ENCODE data around the gene DOCK1.

Gene DOCK1

GRCh38 chr10:127463548-127463947, 558.3 kb downstream of the DOCK1 start:
- no peaks in the 10 kb centered on the region for H3K36me3 ChIP-seq (ENCODE audit: insufficient read depth)
- no peaks in the 10 kb centered on the region for H4K20me1 ChIP-seq (ENCODE audit: insufficient read depth)
- no peak overlapping the region for H3K27ac ChIP-seq
- H3K27me3 ChIP-seq (ENCODE audit: insufficient read depth, low read depth) = no peaks in the 10 kb centered on the region
- no peak overlapping the region for H3K9ac ChIP-seq
- no peak overlapping the region for H3K4me3 ChIP-seq (IDR thresholded peaks at IDR 0.05; ENCODE audit: insufficient read depth, low read depth, low read length)
- H3K4me2 ChIP-seq = no peak overlapping the region
- no peaks in the 10 kb centered on the region for H3K79me2 ChIP-seq (ENCODE audit: insufficient read depth, low read depth)
- H3K4me1 ChIP-seq (ENCODE audit: low read depth, poor library complexity, severe bottlenecking) = no peaks in the 10 kb centered on the region
- H2AFZ ChIP-seq (ENCODE audit: low read depth) = no peak overlapping the region
- TF ChIP-seq CTCF (conservative IDR thresholded peaks at IDR 0.05; ENCODE audit: low read depth, low read length) = no peak

GRCh38 chr10:127464561-127464960, 559.3 kb downstream of the DOCK1 start:
- Histone ChIP-seq H3K79me2 (ENCODE audit: insufficient read depth, low read depth) (no peaks in the 10 kb centered on the region), H3K4me2 (no peak overlapping the region), H3K27me3 (ENCODE audit: insufficient read depth, low read depth) (no peaks in the 10 kb centered on the region), H3K9ac (no peak overlapping the region), H2AFZ (ENCODE audit: low read depth) (no peak overlapping the region), H4K20me1 (ENCODE audit: insufficient read depth) (no peaks in the 10 kb centered on the region), H3K36me3 (ENCODE audit: insufficient read depth) (no peaks in the 10 kb centered on the region), H3K27ac (no peak overlapping the region), H3K4me1 (ENCODE audit: low read depth, poor library complexity, severe bottlenecking) (no peaks in the 10 kb centered on the region), H3K4me3 (IDR thresholded peaks at IDR 0.05; ENCODE audit: insufficient read depth, low read depth, low read length) (no peak overlapping the region)
- TF ChIP-seq CTCF (conservative IDR thresholded peaks at IDR 0.05; ENCODE audit: low read depth, low read length) = no peak

GRCh38 chr10:127467811-127468210, 562.6 kb downstream of the DOCK1 start:
- no peaks in the 10 kb centered on the region for H3K79me2 ChIP-seq (ENCODE audit: insufficient read depth, low read depth)
- H3K27me3 ChIP-seq (ENCODE audit: insufficient read depth, low read depth) = no peaks in the 10 kb centered on the region
- no peaks in the 10 kb centered on the region for H3K4me1 ChIP-seq (ENCODE audit: low read depth, poor library complexity, severe bottlenecking)
- no peak overlapping the region for H3K4me3 ChIP-seq (IDR thresholded peaks at IDR 0.05; ENCODE audit: insufficient read depth, low read depth, low read length)
- no peaks in the 10 kb centered on the region for H4K20me1 ChIP-seq (ENCODE audit: insufficient read depth)
- H2AFZ ChIP-seq (ENCODE audit: low read depth) = no peak overlapping the region
- no peak overlapping the region for H3K27ac ChIP-seq
- H3K9ac ChIP-seq = no peak overlapping the region
- no peak for TF ChIP-seq CTCF (conservative IDR thresholded peaks at IDR 0.05; ENCODE audit: low read depth, low read length)
- no peaks in the 10 kb centered on the region for H3K36me3 ChIP-seq (ENCODE audit: insufficient read depth)
- no peak overlapping the region for H3K4me2 ChIP-seq

GRCh38 chr10:127468632-127469031, 563.4 kb downstream of the DOCK1 start:
- Histone ChIP-seq H3K79me2 (ENCODE audit: insufficient read depth, low read depth) (no peaks in the 10 kb centered on the region), H3K4me3 (IDR thresholded peaks at IDR 0.05; ENCODE audit: insufficient read depth, low read depth, low read length) (no peak overlapping the region), H3K27me3 (ENCODE audit: insufficient read depth, low read depth) (no peaks in the 10 kb centered on the region), H3K9ac (no peak overlapping the region), H2AFZ (ENCODE audit: low read depth) (no peak overlapping the region), H4K20me1 (ENCODE audit: insufficient read depth) (no peaks in the 10 kb centered on the region), H3K27ac (no peak overlapping the region), H3K4me2 (no peak overlapping the region), H3K36me3 (ENCODE audit: insufficient read depth) (no peaks in the 10 kb centered on the region), H3K4me1 (ENCODE audit: low read depth, poor library complexity, severe bottlenecking) (no peaks in the 10 kb centered on the region)
- no peak for TF ChIP-seq CTCF (conservative IDR thresholded peaks at IDR 0.05; ENCODE audit: low read depth, low read length)

All from KMS-11 (cell line).